Stimulated activated memory B cell treated with anti-CD40 and anti-IgM and Interleukin-4, amounts not matched to agents 10 μg/mL and 1 μg/mL and 100 μg/mL, for 72 hours (primary cell): ENCODE measurements around the gene SF3B5.
A peak's percentile ranks its signal among the peaks of the same experiment; 100 is the strongest.
"Not testable (repeated sequence)": the region's sequence is repeated elsewhere in the genome, so short reads cannot be mapped to it uniquely, and the experiment has no call there.

ENCODE experiments used
- ATAC-seq: fragments of 150-1000 bp; cut with Tn5 transposase; 2 replicates; pipeline ENCODE4 v1.10.0; 2021
- H3K27ac Mint-ChIP-seq: one replicate; pipeline ENCODE4 v1.8.0; 2022; ENCODE audit warnings: mild to moderate bottlenecking, mixed read lengths
- H3K27me3 Mint-ChIP-seq: one replicate; pipeline ENCODE4 v1.8.0; 2022; ENCODE audit warnings: mixed read lengths
- H3K36me3 Mint-ChIP-seq: one replicate; pipeline ENCODE4 v1.8.0; 2022; ENCODE audit warnings: mixed read lengths
- H3K4me1 Mint-ChIP-seq: one replicate; pipeline ENCODE4 v1.8.0; 2022; ENCODE audit warnings: mixed read lengths
- H3K4me3 Mint-ChIP-seq: one replicate; pipeline ENCODE4 v1.8.0; 2022; ENCODE audit warnings: mild to moderate bottlenecking, moderate library complexity, mixed read lengths
- H3K9me3 Mint-ChIP-seq: one replicate; pipeline ENCODE4 v1.8.0; 2022; ENCODE audit warnings: mixed read lengths

The SF3B5 gene

GRCh38 chr6:144095134-144096002 lies at the start of gene SF3B5:
SF3B5 (minus strand) TSS chr6:144095573; CDS start chr6:144095497, 76 bp downstream.
- peaks cover 8% of the 10 kb centered on the region for H3K36me3 Mint-ChIP-seq
- peak; percentile 99 for ATAC-seq
- H3K4me3 Mint-ChIP-seq = peak within 1 kb of the TSS; percentile 96
- H3K27me3 Mint-ChIP-seq = no peaks in the 10 kb centered on the region
- no peaks in the 10 kb centered on the region for H3K9me3 Mint-ChIP-seq
- H3K4me1 Mint-ChIP-seq = peaks cover 23% of the 10 kb centered on the region
- peak within 1 kb of the TSS; percentile 95 for H3K27ac Mint-ChIP-seq

- H3K36me3 Mint-ChIP-seq = no peaks in the 10 kb centered on the region
- no peaks in the 10 kb centered on the region for H3K27me3 Mint-ChIP-seq
- H3K27ac Mint-ChIP-seq = no peak overlapping the region
- no peak for ATAC-seq
- H3K9me3 Mint-ChIP-seq = no peaks in the 10 kb centered on the region
- peaks cover 21% of the 10 kb centered on the region for H3K4me1 Mint-ChIP-seq
- no peak overlapping the region for H3K4me3 Mint-ChIP-seq
Measured at GRCh38 chr6:144144996-144145395, 49.6 kb upstream of the SF3B5 start.

GRCh38 chr6:144143878-144144277 lies 48.5 kb upstream of the SF3B5 start:
- no peaks in the 10 kb centered on the region for H3K36me3 Mint-ChIP-seq
- H3K27ac Mint-ChIP-seq = no peak overlapping the region
- H3K9me3 Mint-ChIP-seq = no peaks in the 10 kb centered on the region
- H3K4me1 Mint-ChIP-seq = peaks cover 14% of the 10 kb centered on the region
- no peaks in the 10 kb centered on the region for H3K27me3 Mint-ChIP-seq
- ATAC-seq = no peak
- no peak overlapping the region for H3K4me3 Mint-ChIP-seq

GRCh38 chr6:144143106-144143505 lies 47.7 kb upstream of the SF3B5 start:
- Mint-ChIP-seq H3K27me3 (no peaks in the 10 kb centered on the region), H3K4me3 (no peak overlapping the region), H3K27ac (no peak overlapping the region), H3K4me1 (peaks cover 10% of the 10 kb centered on the region), H3K9me3 (no peaks in the 10 kb centered on the region), H3K36me3 (no peaks in the 10 kb centered on the region)
- no peak for ATAC-seq

DNA sequence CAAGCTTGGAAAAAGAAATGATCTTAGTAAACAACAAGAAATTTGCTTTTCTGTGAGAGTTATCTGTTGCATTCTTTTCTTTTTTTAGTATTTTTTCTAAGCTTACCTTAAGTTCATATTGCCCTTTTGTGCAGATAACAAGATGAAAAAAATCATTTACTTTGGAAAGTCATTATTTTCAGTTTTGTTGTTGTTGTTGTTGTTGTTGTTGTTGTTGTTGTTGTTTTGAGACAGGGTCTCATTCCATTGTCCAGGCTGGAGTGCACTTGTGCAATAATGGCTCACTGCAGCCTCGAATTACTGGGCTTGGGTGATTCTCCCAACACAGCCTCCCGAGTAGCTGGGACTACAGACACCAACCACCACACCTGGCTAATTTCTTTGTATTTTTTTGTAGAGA lies 46.1 kb upstream of the SF3B5 start:
- ATAC-seq = no peak
- Mint-ChIP-seq H3K4me3 (no peak overlapping the region), H3K27me3 (no peaks in the 10 kb centered on the region), H3K36me3 (no peaks in the 10 kb centered on the region), H3K27ac (no peak overlapping the region), H3K9me3 (no peaks in the 10 kb centered on the region), H3K4me1 (no peaks in the 10 kb centered on the region)

- no peak overlapping the region for H3K4me3 Mint-ChIP-seq
- H3K36me3 Mint-ChIP-seq = no peaks in the 10 kb centered on the region
- H3K27me3 Mint-ChIP-seq = no peaks in the 10 kb centered on the region
- no peaks in the 10 kb centered on the region for H3K4me1 Mint-ChIP-seq
- no peak for ATAC-seq
- no peaks in the 10 kb centered on the region for H3K9me3 Mint-ChIP-seq
- no peak overlapping the region for H3K27ac Mint-ChIP-seq
Measured at GRCh38 chr6:144140867-144141266, 45.5 kb upstream of the SF3B5 start.

- no peaks in the 10 kb centered on the region for H3K27me3 Mint-ChIP-seq
- no peak overlapping the region for H3K27ac Mint-ChIP-seq
- no peaks in the 10 kb centered on the region for H3K9me3 Mint-ChIP-seq
- no peak overlapping the region for H3K4me3 Mint-ChIP-seq
- H3K36me3 Mint-ChIP-seq = no peaks in the 10 kb centered on the region
- no peaks in the 10 kb centered on the region for H3K4me1 Mint-ChIP-seq
- no peak for ATAC-seq
Measured at GRCh38 chr6:144139817-144140216, 44.4 kb upstream of the SF3B5 start.

GRCh38 chr6:144138542-144138941 lies 43.2 kb upstream of the SF3B5 start:
- Mint-ChIP-seq H3K4me3 (no peak overlapping the region), H3K36me3 (no peaks in the 10 kb centered on the region), H3K4me1 (no peaks in the 10 kb centered on the region), H3K27ac (no peak overlapping the region), H3K27me3 (peaks cover under 1% of the 10 kb centered on the region), H3K9me3 (no peaks in the 10 kb centered on the region)
- no peak for ATAC-seq

DNA sequence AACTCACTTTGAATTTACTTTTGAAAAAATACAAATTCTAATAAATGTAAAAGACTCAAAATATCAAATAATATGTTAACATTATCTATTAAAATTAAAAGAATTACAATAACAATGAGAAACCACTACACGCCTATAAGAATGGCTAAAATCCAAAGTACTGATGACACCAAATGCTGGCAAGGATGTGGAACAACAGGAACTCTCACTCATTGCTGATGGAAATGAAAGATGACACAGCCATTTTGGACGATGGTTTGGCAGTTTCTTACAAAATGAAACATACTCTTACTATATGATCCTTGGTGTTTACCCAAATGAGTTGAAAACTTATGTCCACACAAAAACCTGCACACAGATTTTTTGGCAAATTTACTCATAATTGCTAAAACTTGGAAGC lies 39.4 kb upstream of the SF3B5 start:
- H3K4me3 Mint-ChIP-seq = no peak overlapping the region
- H3K36me3 Mint-ChIP-seq = no peaks in the 10 kb centered on the region
- peaks cover 15% of the 10 kb centered on the region for H3K4me1 Mint-ChIP-seq
- H3K27ac Mint-ChIP-seq = no peak overlapping the region
- H3K27me3 Mint-ChIP-seq = peaks cover 21% of the 10 kb centered on the region
- H3K9me3 Mint-ChIP-seq = peaks cover 2% of the 10 kb centered on the region
- no peak for ATAC-seq

DNA sequence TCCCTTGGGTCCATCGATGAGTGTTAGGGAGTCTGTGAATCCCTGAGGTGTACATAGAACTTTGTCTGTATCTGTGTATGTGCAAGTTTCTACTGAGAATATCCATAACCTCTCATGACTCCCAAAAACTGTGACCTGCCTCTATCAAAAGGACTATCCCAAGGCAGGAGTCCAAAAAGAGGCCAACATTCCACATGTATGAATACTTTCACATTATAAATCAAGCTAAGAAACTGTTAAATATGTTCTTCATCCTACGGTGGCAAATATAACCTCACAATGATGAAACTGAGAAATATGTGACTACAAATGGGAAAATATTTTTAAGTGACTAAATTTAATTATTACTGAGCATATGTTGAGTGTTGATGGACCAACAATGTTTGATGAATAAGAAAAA lies 38.8 kb upstream of the SF3B5 start:
- ATAC-seq = no peak
- H3K9me3 Mint-ChIP-seq = peaks cover 2% of the 10 kb centered on the region
- no peak overlapping the region for H3K27ac Mint-ChIP-seq
- H3K4me3 Mint-ChIP-seq = no peak overlapping the region
- peaks cover 27% of the 10 kb centered on the region for H3K27me3 Mint-ChIP-seq
- H3K36me3 Mint-ChIP-seq = no peaks in the 10 kb centered on the region
- H3K4me1 Mint-ChIP-seq = peaks cover 20% of the 10 kb centered on the region

GRCh38 chr6:144133225-144133821 lies 38.0 kb upstream of the SF3B5 start:
- peaks cover 20% of the 10 kb centered on the region for H3K4me1 Mint-ChIP-seq
- no peaks in the 10 kb centered on the region for H3K36me3 Mint-ChIP-seq
- ATAC-seq = peak; percentile 20
- H3K27me3 Mint-ChIP-seq = peaks cover 35% of the 10 kb centered on the region
- H3K4me3 Mint-ChIP-seq = no peak overlapping the region
- no peak overlapping the region for H3K27ac Mint-ChIP-seq
- peaks cover 2% of the 10 kb centered on the region for H3K9me3 Mint-ChIP-seq

GRCh38 chr6:144132167-144132690 lies 36.9 kb upstream of the SF3B5 start:
- ATAC-seq, H3K27ac Mint-ChIP-seq, H3K9me3 Mint-ChIP-seq, H3K4me3 Mint-ChIP-seq, H3K36me3 Mint-ChIP-seq: not testable (repeated sequence)
- Mint-ChIP-seq H3K27me3 (peaks cover 38% of the 10 kb centered on the region), H3K4me1 (peaks cover 20% of the 10 kb centered on the region)

GRCh38 chr6:144131248-144131709 lies 35.9 kb upstream of the SF3B5 start:
- Mint-ChIP-seq H3K4me1 (peaks cover 20% of the 10 kb centered on the region), H3K27me3 (peaks cover 38% of the 10 kb centered on the region), H3K4me3 (no peak overlapping the region), H3K27ac (peak overlapping the region; percentile 45), H3K36me3 (no peaks in the 10 kb centered on the region), H3K9me3 (peaks cover 2% of the 10 kb centered on the region)
- peak; percentile 55 for ATAC-seq

- Mint-ChIP-seq H3K27ac (no peak overlapping the region), H3K36me3 (no peaks in the 10 kb centered on the region), H3K4me1 (peaks cover 23% of the 10 kb centered on the region), H3K9me3 (peaks cover 2% of the 10 kb centered on the region), H3K27me3 (peaks cover 38% of the 10 kb centered on the region), H3K4me3 (no peak overlapping the region)
- no peak for ATAC-seq
Measured at GRCh38 chr6:144129469-144129868, 34.1 kb upstream of the SF3B5 start.

DNA sequence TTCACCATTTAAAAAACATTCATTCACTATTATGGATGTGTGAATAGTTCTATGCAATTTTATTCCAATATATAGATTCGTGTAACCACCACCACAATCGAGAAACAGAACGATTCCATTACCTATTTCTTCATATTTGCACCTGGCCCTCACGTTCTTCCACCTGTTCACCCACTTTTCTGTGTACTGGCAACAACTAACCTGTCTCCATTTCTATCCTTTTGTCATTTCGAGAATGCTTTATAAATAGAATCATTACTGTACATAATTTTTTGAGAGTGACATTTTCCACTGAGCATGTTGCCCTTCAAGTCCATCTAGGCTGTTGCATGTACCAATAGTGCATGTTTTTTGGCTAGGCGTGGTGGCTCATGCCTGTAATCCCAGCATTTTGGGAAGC lies 31.7 kb upstream of the SF3B5 start:
- ATAC-seq = no peak
- no peaks in the 10 kb centered on the region for H3K9me3 Mint-ChIP-seq
- peaks cover 26% of the 10 kb centered on the region for H3K4me1 Mint-ChIP-seq
- H3K36me3 Mint-ChIP-seq = no peaks in the 10 kb centered on the region
- peaks cover 29% of the 10 kb centered on the region for H3K27me3 Mint-ChIP-seq
- H3K4me3 Mint-ChIP-seq = no peak overlapping the region
- no peak overlapping the region for H3K27ac Mint-ChIP-seq

GRCh38 chr6:144123836-144124235 lies 28.5 kb upstream of the SF3B5 start:
- no peaks in the 10 kb centered on the region for H3K9me3 Mint-ChIP-seq
- ATAC-seq = no peak
- H3K4me1 Mint-ChIP-seq = peaks cover 6% of the 10 kb centered on the region

More at GRCh38 chr6:144123836-144124235, 28.5 kb upstream of the SF3B5 start:
- no peak overlapping the region for H3K4me3 Mint-ChIP-seq
- H3K27me3 Mint-ChIP-seq = peaks cover 8% of the 10 kb centered on the region
- H3K27ac Mint-ChIP-seq = no peak overlapping the region
- no peaks in the 10 kb centered on the region for H3K36me3 Mint-ChIP-seq
